Measurements from ENCODE around the gene MYH11. TPM values are rescaled to one million over a fixed set of nuclear protein-coding genes. Genes with fewer than 3 reads are reported as not detected.

The MYH11 gene
- total and polyA plus RNA-seq, 2 of the 13 experiments (the other 11 are each of a cell fraction or from before 2014, with no cell fraction given) = not detected

GRCh38 chr16:15682105-15682570 lies 174.7 kb downstream of the MYH11 start (continued):
- TF ChIP-seq ZBTB21 (CRISPR knock-in tag; IDR thresholded peaks at IDR 0.05) (0 out of 2 replicates have a peak, but pooled peaks have one; percentile 12), ZNF275 (CRISPR knock-in tag; IDR thresholded peaks at IDR 0.05; ENCODE audit: borderline replicate concordance) (no peak), HDAC6 (IDR thresholded peaks at IDR 0.05; ENCODE audit: low read depth, low read length) (no peak), MAFG (CRISPR knock-in tag; IDR thresholded peaks at IDR 0.05) (no peak), ZNF562 (CRISPR knock-in tag; IDR thresholded peaks at IDR 0.05; ENCODE audit: borderline replicate concordance) (no peak), ZNF577 (CRISPR knock-in tag; IDR thresholded peaks at IDR 0.05; ENCODE audit: borderline replicate concordance, low read depth) (no peak), ZNF407 (CRISPR knock-in tag; IDR thresholded peaks at IDR 0.05; ENCODE audit: not compliant biosample characterization) (no peak), STAT6 (CRISPR knock-in tag; IDR thresholded peaks at IDR 0.05; ENCODE audit: borderline replicate concordance) (no peak), NR3C1 (CRISPR knock-in tag; IDR thresholded peaks at IDR 0.05) (no peak), ISX (CRISPR knock-in tag; conservative IDR thresholded peaks at IDR 0.05) (no peak), ZNF180 (CRISPR knock-in tag; IDR thresholded peaks at IDR 0.05; ENCODE audit: borderline replicate concordance, low read depth) (no peak), TRIM24 (CRISPR knock-in tag; IDR thresholded peaks at IDR 0.05) (no peak), CCAR2 (optimal IDR thresholded peaks at IDR 0.05; ENCODE audit: low read depth, low read length) (no peak), ZNF891 (CRISPR knock-in tag; IDR thresholded peaks at IDR 0.05) (no peak), ZNF660 (CRISPR knock-in tag; IDR thresholded peaks at IDR 0.05; ENCODE audit: borderline replicate concordance, low read depth) (no peak)

Measured in HepG2 (cell line).